ENCODE results near the gene DNASE2B.
"Not testable (repeated sequence)": the region's sequence is repeated elsewhere in the genome, so short reads cannot be mapped to it uniquely, and the experiment has no call there.

The DNASE2B gene

GRCh38 chr1:84442747-84443646, 44.7 kb downstream of the DNASE2B start:
- DNase-seq (ENCODE audit: low read depth in 1 of 2, low spot score in 1 of 2), result not testable (repeated sequence)

DNA sequence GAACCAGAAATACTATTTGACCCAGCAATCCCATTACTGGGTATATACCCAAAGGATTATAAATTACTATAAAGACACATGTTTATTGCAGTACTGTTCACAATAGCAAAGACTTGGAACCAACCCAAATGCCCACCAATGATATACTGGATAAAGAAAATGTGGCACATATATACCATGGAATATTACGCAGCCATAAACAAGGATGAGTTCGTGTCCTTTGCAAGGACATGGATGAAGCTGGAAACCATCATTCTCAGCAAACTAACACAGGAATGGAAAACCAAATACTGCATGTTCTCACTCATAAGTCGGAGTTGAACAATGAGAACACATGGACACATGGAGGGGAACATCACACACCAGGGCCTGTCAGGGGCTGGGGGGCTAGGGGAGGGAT, 50.4 kb downstream of the DNASE2B start:
- DNase-seq (ENCODE audit: low read depth in 1 of 2, low spot score in 1 of 2), result not testable (repeated sequence)

- no peak for DNase-seq (ENCODE audit: low read depth in 1 of 2, low spot score in 1 of 2)
Measured at GRCh38 chr1:84450910-84451309, 52.6 kb downstream of the DNASE2B start.

DNA sequence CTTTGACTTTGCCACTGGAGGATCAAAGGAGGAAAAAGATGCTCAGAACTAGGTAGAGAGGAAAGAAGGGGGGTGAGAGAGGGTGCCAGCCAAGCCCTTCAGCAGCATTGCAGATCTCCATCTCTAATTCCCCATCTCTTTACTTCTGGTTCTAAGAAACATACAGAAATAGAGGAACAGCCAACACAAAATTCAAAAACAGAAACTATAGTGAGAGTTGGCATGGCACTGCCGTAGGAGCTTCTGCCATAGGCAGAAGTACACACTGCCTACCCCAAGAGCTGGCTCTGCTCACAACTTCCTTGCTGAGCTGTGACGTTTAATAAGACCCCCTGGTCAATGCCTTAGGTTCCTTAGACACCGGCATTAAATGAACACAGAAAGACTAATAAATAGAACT, 54.2 kb downstream of the DNASE2B start:
- DNase-seq (ENCODE audit: low read depth in 1 of 2, low spot score in 1 of 2), result no peak

DNA sequence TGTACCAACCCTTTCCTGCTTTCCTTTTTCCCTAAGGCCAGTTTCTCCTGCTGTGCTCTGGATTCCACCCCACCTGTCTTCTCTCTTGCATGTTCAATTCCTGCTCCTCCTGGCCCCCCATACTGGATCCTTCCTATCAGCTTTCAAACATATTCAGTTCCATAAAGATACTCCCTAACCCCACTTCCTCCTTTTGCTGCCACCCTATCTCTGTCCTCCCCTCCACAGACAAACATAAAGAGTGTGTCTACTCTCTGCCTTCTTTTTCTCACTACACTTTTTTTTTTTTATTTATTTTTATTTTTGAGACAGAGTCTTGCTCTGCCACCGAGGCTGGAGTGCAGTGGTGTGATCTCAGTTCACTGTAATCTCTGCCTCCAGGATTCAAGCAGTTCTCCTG, 63.8 kb downstream of the DNASE2B start:
- DNase-seq (ENCODE audit: low read depth in 1 of 2, low spot score in 1 of 2), result no peak

All from activated T-helper 1 cell treated with anti-CD3 and anti-CD28 coated beads, Interleukin-2, amount 50 U/mL, for 16 hours (primary cell).